Measurements from ENCODE around the gene ID3. TPM values are rescaled to one million over a fixed set of nuclear protein-coding genes. Genes with fewer than 3 reads are reported as not detected.
"Not testable (repeated sequence)": the region's sequence is repeated elsewhere in the genome, so short reads cannot be mapped to it uniquely, and the experiment has no call there.

ID3 gene
- total and polyA plus RNA-seq, 2 experiments from 2014 or later = 376 to 680 TPM

GRCh38 chr1:23590058-23590783 lies 30.9 kb upstream of the ID3 start:
- no peak overlapping the region for H3K4me2 ChIP-seq (ENCODE audit: unreplicated experiment)
- H3K9me2 ChIP-seq (ENCODE audit: insufficient read depth) = no peaks in the 10 kb centered on the region
- H3K27ac ChIP-seq = no peak overlapping the region
- no peak for DNase-seq
- no peak overlapping the region for H3K9ac ChIP-seq
- H3K4me3 ChIP-seq = no peak overlapping the region
- no peak overlapping the region for H2AFZ ChIP-seq
- 77 to 90% methylated on average over 4 of the region's 4 CpGs for WGBS, 2 experiments (ENCODE audit: low coverage in 1 of 2, low lambda C conversion rate in 2 of 2, missing lambda C conversion rate in 2 of 2)
- in situ Hi-C loops (cut with MboI) = no loop called here
- H3F3A ChIP-seq (ENCODE audit: insufficient read depth) = peaks cover 14% of the 10 kb centered on the region
- H3K36me3 ChIP-seq (ENCODE audit: low read depth) = no peaks in the 10 kb centered on the region
- TF ChIP-seq EZH2phosphoT487 (IDR thresholded peaks at IDR 0.05; ENCODE audit: insufficient read depth, low read depth) (no peak), EZH2 (IDR thresholded peaks at IDR 0.05; ENCODE audit: insufficient read depth, poor library complexity, severe bottlenecking) (no peak)
- H3K27me3 ChIP-seq (replicated peaks; ENCODE audit: insufficient read depth) = no peaks in the 10 kb centered on the region
- no peaks in the 10 kb centered on the region for H3K79me2 ChIP-seq (ENCODE audit: insufficient read depth)
- no peaks in the 10 kb centered on the region for H4K20me1 ChIP-seq (ENCODE audit: insufficient read depth)
- peaks cover 21% of the 10 kb centered on the region for H3K4me1 ChIP-seq (ENCODE audit: insufficient read depth)
- no peaks in the 10 kb centered on the region for H3K9me3 ChIP-seq (ENCODE audit: low read depth)

GRCh38 chr1:23589585-23589986 lies 30.3 kb upstream of the ID3 start:
- TF ChIP-seq EZH2 (IDR thresholded peaks at IDR 0.05; ENCODE audit: insufficient read depth, poor library complexity, severe bottlenecking) (no peak), EZH2phosphoT487 (IDR thresholded peaks at IDR 0.05; ENCODE audit: insufficient read depth, low read depth) (no peak)
- Histone ChIP-seq H3K4me1 (ENCODE audit: insufficient read depth) (peaks cover 24% of the 10 kb centered on the region), H3K9ac (no peak overlapping the region), H4K20me1 (ENCODE audit: insufficient read depth) (no peaks in the 10 kb centered on the region), H3K27ac (no peak overlapping the region), H3K4me2 (ENCODE audit: unreplicated experiment) (no peak overlapping the region), H3K4me3 (no peak overlapping the region), H3K9me2 (ENCODE audit: insufficient read depth) (no peaks in the 10 kb centered on the region), H3K36me3 (ENCODE audit: low read depth) (no peaks in the 10 kb centered on the region), H3K79me2 (ENCODE audit: insufficient read depth) (no peaks in the 10 kb centered on the region), H3F3A (ENCODE audit: insufficient read depth) (peaks cover 14% of the 10 kb centered on the region), H3K9me3 (ENCODE audit: low read depth) (no peaks in the 10 kb centered on the region), H3K27me3 (replicated peaks; ENCODE audit: insufficient read depth) (no peaks in the 10 kb centered on the region), H2AFZ (no peak overlapping the region)
- 41 to 51% methylated on average over 5 of the region's 5 CpGs for WGBS, 2 experiments (ENCODE audit: low coverage in 1 of 2, low lambda C conversion rate in 2 of 2, missing lambda C conversion rate in 2 of 2)
- in situ Hi-C loops (cut with MboI) = no loop called here
- no peak for DNase-seq

GRCh38 chr1:23588749-23589548 lies 29.6 kb upstream of the ID3 start:
- Histone ChIP-seq H2AFZ (no peak overlapping the region), H3K27ac (no peak overlapping the region), H3K9ac (no peak overlapping the region), H3K4me2 (ENCODE audit: unreplicated experiment) (no peak overlapping the region), H3F3A (ENCODE audit: insufficient read depth) (peaks cover 14% of the 10 kb centered on the region), H3K27me3 (replicated peaks; ENCODE audit: insufficient read depth) (no peaks in the 10 kb centered on the region), H3K9me2 (ENCODE audit: insufficient read depth) (no peaks in the 10 kb centered on the region), H3K4me3 (no peak overlapping the region), H3K79me2 (ENCODE audit: insufficient read depth) (no peaks in the 10 kb centered on the region), H3K9me3 (ENCODE audit: low read depth) (no peaks in the 10 kb centered on the region), H4K20me1 (ENCODE audit: insufficient read depth) (no peaks in the 10 kb centered on the region), H3K36me3 (ENCODE audit: low read depth) (no peaks in the 10 kb centered on the region), H3K4me1 (ENCODE audit: insufficient read depth) (peaks cover 24% of the 10 kb centered on the region)
- WGBS, 2 experiments (ENCODE audit: low coverage in 1 of 2, low lambda C conversion rate in 2 of 2, missing lambda C conversion rate in 2 of 2) = 82 to 84% methylated on average over 11 of the region's 11 CpGs
- TF ChIP-seq EZH2 (IDR thresholded peaks at IDR 0.05; ENCODE audit: insufficient read depth, poor library complexity, severe bottlenecking) = no peak
- no peak for TF ChIP-seq EZH2phosphoT487 (IDR thresholded peaks at IDR 0.05; ENCODE audit: insufficient read depth, low read depth)
- in situ Hi-C loops (cut with MboI) = no loop called here
- no peak for DNase-seq

- Histone ChIP-seq H3K36me3 (ENCODE audit: low read depth) (no peaks in the 10 kb centered on the region), H2AFZ (0 out of 2 replicates have a peak overlapping the region, but pooled peaks have one; percentile 26), H3K9me2 (ENCODE audit: insufficient read depth) (no peaks in the 10 kb centered on the region), H3K9me3 (ENCODE audit: low read depth) (no peaks in the 10 kb centered on the region), H3K9ac (peak overlapping the region; percentile 65), H3K4me1 (ENCODE audit: insufficient read depth) (peaks cover 16% of the 10 kb centered on the region), H3K27ac (peak overlapping the region; percentile 94), H3K27me3 (replicated peaks; ENCODE audit: insufficient read depth) (no peaks in the 10 kb centered on the region), H4K20me1 (ENCODE audit: insufficient read depth) (no peaks in the 10 kb centered on the region), H3K79me2 (ENCODE audit: insufficient read depth) (no peaks in the 10 kb centered on the region), H3K4me2 (ENCODE audit: unreplicated experiment) (peak overlapping the region; percentile 58), H3F3A (ENCODE audit: insufficient read depth) (peaks cover 14% of the 10 kb centered on the region), H3K4me3 (0 out of 2 replicates have a peak overlapping the region, but pooled peaks have one; percentile 28)
- DNase-seq = peak; percentile 98
- in situ Hi-C loops (cut with MboI) = no loop called here
- TF ChIP-seq EZH2phosphoT487 (IDR thresholded peaks at IDR 0.05; ENCODE audit: insufficient read depth, low read depth) = no peak
- TF ChIP-seq EZH2 (IDR thresholded peaks at IDR 0.05; ENCODE audit: insufficient read depth, poor library complexity, severe bottlenecking) = no peak
- WGBS, 2 experiments (ENCODE audit: low coverage in 1 of 2, low lambda C conversion rate in 2 of 2, missing lambda C conversion rate in 2 of 2) = 20 to 23% methylated on average over 10 of the region's 10 CpGs
Observed at GRCh38 chr1:23585321-23586022, 26.2 kb upstream of the ID3 start.

- H3K36me3 ChIP-seq (ENCODE audit: low read depth); H2AFZ ChIP-seq; H3K4me2 ChIP-seq (ENCODE audit: unreplicated experiment); H4K20me1 ChIP-seq (ENCODE audit: insufficient read depth); H3K9me3 ChIP-seq (ENCODE audit: low read depth); H3K9ac ChIP-seq; in situ Hi-C loops (cut with MboI); H3K4me3 ChIP-seq; DNase-seq; H3K79me2 ChIP-seq (ENCODE audit: insufficient read depth); H3K27me3 ChIP-seq (replicated peaks; ENCODE audit: insufficient read depth); H3K27ac ChIP-seq; H3K9me2 ChIP-seq (ENCODE audit: insufficient read depth): not testable (repeated sequence)
- H3K4me1 ChIP-seq (ENCODE audit: insufficient read depth) = peaks cover 19% of the 10 kb centered on the region
- H3F3A ChIP-seq (ENCODE audit: insufficient read depth) = peaks cover 16% of the 10 kb centered on the region
Observed at GRCh38 chr1:23583727-23584126, 24.4 kb upstream of the ID3 start.
